Stimulated activated CD8-positive, alpha-beta memory T cell treated with anti-CD3 and anti-CD28 coated beads, Interleukin-12 subunit alpha, Interleukin-12 subunit beta, amount 100 ng/mL, for 4 hours (primary cell): ENCODE data around the gene TSPAN14.
"Not testable (repeated sequence)": the region's sequence is repeated elsewhere in the genome, so short reads cannot be mapped to it uniquely, and the experiment has no call there.

Experiments used
- DNase-seq: peaks from one replicate; pipeline ENCODE4 v3.0.0-alpha.2; 2020; ENCODE audit warnings: low read depth

Gene TSPAN14

GRCh38 chr10:80542652-80543318 lies 88.7 kb downstream of the TSPAN14 start:
- no peak for DNase-seq

DNA sequence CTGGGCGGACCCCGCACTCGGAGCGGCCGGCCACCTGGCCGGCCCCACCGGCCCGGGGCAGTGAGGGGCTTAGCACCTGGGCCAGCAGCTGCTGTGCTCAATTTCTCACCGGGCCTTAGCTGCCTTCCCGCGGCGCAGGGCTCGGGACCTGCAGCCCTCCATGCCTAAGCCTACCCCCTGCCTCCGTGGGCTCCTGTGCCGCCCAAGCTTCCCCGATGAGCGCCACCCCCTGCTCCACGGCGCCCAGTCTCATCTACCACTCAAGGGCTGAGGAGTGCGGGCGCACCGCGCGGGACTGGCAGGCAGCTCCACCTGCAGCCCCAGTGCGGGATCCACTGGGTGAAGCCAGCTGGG lies 89.2 kb downstream of the TSPAN14 start:
- DNase-seq: not testable (repeated sequence)

GRCh38 chr10:80544316-80544953 lies 90.3 kb downstream of the TSPAN14 start:
- no peak for DNase-seq

- no peak for DNase-seq
Measured at GRCh38 chr10:80545258-80545881, 91.3 kb downstream of the TSPAN14 start.

DNA sequence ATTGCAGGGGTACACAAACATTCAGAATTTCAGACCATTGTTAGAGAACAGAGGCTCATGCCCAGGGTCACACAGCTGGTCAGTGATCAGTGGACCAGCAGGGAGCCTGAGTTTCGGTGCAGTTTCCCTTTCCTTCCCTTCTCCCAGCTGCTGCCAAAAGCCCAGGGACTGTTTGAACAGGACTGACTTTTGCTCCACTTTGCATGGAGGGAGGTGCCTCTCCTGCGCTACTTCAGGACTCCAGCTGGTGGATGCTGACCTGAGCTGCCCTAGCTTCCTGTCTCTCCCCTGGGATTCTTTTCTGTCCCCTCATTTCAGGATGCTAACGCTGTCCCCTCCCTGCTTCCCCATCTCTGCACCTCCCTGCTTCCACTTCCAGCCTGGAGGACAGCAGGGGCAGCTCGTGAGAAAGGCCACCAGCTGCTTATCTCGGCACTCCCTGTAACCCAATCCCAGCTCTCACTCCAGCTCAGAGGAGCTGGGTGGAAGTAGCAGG lies 98.1 kb downstream of the TSPAN14 start:
- no peak for DNase-seq

GRCh38 chr10:80553436-80553835 lies 99.3 kb downstream of the TSPAN14 start:
- DNase-seq: no peak

- no peak for DNase-seq
Measured at GRCh38 chr10:80554050-80554449, 99.9 kb downstream of the TSPAN14 start.

DNA sequence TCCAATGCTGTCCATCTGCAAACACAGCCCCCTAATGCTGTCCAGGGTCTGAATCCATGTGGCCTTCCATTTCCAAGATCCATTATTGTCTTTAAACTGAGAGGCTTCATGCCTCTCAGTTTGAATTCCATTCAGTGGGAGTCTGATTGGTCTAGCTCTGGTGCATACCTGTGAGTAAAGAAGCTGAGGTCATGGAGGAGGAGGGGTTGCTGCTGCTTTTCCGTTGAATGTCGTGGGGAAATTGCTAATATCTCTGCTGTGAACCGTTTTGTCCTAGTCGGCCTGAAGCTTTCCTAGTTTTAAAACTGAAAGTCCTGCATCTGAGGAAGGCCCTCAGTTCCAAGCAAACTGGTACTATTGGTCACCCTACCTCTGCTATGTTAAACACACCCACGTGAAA lies 101.3 kb downstream of the TSPAN14 start:
- no peak for DNase-seq

DNA sequence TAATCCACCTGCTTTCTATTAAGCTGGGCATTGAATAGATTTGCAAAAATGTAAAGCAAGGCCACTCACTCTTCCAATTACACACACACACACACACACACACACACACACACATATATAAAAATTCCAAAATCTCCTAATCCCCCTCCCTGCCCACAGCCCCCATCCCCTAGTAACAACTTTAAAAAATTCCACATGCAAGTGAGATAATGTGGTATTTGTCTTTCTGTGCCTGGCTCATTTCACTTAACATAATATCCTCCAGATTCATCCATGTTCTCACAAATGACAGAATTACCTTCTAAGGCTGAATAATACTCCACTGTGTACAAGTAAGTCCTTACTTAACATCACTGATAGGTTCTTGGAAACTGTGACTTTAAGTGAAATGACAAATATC lies 107.8 kb downstream of the TSPAN14 start:
- no peak for DNase-seq

- no peak for DNase-seq
Measured at GRCh38 chr10:80567292-80567691, 113.2 kb downstream of the TSPAN14 start.

DNA sequence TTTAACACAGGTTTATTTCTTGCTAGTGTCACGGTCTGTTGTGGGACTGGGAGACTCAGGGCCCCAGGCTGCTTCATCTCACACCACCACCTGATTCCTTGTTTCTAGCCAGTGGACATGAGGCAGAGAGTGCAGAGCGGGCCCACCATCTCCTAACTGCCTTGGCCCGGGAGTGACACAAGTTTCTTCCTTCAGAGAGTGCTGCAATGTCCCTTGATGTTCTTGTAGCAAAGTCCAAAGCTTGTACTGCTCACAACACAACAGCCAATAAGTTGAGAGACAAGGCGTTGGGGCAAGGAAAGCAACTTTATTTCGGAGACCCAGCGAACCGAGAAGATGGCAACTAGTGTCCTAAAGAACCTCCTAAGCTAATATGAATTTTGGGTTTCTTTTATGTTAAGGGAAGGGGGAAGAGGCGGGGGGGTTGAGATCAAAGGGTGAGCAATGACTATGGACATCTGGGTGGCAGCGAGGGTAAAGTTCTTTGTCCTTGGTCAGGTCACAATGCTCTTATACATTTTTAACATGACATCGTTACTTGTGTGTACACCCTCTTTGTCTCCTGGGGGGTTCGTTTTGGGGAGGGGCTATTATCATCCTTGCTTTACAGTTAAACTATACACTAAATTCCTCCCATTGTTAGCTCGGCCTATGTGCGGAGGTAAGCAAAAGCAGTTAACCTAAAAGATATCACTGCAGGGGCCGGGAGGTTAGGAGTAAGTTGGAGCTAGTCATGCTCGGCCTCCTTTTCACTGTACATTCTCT lies 115.2 kb downstream of the TSPAN14 start:
- no peak for DNase-seq

GRCh38 chr10:80571352-80571751 lies 117.2 kb downstream of the TSPAN14 start:
- DNase-seq: no peak

GRCh38 chr10:80579181-80579763 lies 125.2 kb downstream of the TSPAN14 start:
- no peak for DNase-seq

DNA sequence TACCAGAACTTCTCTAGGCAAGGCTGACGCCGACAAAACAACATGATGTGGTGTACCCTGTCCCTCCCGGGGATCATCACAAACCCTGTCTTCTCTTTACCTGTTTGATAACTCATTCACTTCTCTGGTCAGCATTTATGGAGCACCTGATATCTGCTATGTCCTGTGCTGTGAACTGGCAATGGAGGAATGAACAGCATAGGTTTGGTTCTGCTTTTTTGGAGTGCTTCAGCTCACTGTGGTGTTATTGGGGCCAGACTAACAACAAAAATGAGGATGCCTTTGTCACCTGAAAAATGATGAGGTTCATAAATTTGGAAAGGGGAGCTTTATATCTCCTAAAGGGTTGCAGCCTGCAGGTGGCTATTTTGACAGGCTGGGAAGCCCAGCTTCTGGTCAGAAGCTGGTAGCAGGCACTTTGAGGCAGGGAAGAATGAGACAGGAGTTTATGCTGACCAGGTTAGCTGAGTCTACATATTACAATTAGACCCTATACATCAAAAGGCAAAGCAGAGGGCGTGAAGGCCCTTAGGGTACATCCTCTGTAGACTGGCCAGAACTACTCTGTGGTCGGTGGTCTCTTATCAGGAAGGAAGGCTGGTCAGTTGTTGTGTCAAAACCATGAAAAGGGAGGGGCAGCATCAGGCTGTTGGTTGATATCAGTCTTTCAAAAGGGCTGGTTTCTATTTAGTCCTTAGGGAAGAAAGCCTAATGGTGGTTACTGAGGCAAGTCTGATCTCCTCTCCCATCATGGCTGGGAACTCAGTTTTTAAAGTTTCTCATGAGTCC lies 125.9 kb downstream of the TSPAN14 start:
- no peak for DNase-seq

DNA sequence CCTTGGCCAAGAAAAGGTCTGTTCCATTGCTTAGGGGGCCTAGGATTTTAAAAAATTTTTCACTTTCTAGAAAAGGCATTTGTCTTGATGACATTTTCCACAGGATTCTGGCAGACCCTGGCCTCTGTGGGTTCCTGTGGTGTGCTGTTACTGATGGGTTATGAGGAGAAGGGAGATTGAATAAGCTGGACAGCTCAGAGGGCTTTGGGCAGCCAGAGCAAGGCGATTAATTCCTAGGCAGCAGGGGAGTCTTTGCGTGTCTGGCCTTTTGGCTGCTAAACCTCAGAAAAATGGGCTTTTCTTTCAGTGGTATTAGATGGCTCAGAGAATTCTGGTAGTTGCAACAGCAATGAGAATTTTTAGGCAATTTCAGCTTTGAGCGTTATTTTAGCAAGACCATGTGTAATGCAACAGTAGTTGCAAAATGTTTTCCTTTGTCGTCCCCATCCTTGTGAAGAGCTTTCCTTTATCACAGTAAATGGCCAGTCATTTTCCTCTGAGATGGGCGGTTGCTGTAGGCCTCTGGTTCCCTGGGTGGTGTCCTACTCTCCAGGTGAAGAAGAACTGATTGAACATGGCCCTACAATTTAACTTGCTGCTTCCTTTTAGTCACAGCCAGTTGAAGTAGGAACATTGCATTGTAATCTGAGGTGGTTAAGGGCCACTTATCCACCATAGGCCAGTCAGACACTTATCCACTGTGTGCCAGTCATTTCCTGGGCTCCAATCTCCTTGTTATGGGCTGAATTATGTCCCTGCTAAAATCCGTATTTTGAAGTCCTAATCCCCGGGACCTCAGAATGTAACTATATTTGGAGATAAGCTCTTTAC lies 126.7 kb downstream of the TSPAN14 start:
- no peak for DNase-seq

DNA sequence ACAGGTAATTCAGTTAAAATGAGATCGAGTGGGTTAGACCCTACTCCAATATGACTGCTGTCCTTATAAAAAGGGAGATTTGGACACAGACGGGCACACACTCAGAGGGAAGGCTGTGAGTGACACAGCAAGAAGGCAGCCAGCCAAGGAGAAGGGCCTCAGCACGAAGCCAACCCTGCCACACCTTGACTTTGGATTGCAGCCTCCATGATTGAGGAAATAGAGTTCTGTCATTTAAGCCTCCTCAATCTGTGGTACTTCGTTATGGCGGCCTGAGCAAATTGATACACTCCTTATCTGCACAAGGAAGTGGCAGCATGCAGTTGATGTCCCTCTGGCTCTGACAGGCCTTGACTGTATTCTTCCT lies 127.3 kb downstream of the TSPAN14 start:
- no peak for DNase-seq

- no peak for DNase-seq
Measured at GRCh38 chr10:80582286-80582960, 128.3 kb downstream of the TSPAN14 start.
